DOHH2 (cell line): ENCODE measurements around the gene LRR1.

Source experiments
- CTCF ChIP-seq: fragments of 200-600 bp; sonication (generic); IDR thresholded peaks from one replicate; pipeline ENCODE4 v1.5.1; 2014; ENCODE audit warnings: antibody characterized with exemption, mild to moderate bottlenecking, low read depth, low read length; ENCODE audit not compliant: poor library complexity, severe bottlenecking
- EZH2phosphoT487 ChIP-seq: fragments of 200-600 bp; sonication (generic); IDR thresholded peaks from 2 replicates; pipeline ENCODE4 v1.6.1; 2017; ENCODE audit warnings: borderline replicate concordance, mild to moderate bottlenecking, antibody characterized with exemption, low read length, moderate library complexity, mixed read lengths

DNA sequence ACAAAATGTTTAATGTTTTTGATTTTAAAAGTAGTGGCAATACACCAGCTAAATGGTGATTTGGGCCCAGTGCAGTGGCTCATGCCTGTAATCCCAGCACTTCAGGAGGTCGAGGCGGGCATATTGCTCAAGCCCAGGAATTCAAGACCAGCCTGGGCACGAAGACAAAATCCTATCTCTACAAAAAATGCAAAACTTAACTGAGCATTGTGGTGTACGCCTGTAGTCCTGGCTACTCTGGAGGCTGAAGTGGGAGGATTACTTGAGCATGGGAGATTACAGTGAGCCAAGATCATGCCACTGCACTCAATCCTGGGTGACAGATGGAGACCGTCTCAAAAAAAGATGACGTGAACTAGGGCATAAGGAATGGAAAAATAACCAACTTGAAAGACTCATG is 17.0 kb downstream of the LRR1 start:
- TF ChIP-seq CTCF (no peak), EZH2phosphoT487 (no peak)
